ENCODE results near the gene LCA5L. TPM values are rescaled to one million over a fixed set of nuclear protein-coding genes. Genes with fewer than 3 reads are reported as not detected.
"Not testable (repeated sequence)": the region's sequence is repeated elsewhere in the genome, so short reads cannot be mapped to it uniquely, and the experiment has no call there.

Gene LCA5L
- total RNA-seq, 4 donors from 2014 or later = 0.66 to 5.9 (median 1.9) TPM; not detected in 1

GRCh38 chr21:39385299-39386145, 60.1 kb downstream of the LCA5L start:
- peak in 1 of 2 donors; percentile 38 for DNase-seq (ENCODE audit: low spot score in 2 of 2)
- H3K27ac ChIP-seq = peak overlapping the region; percentile 55 to 81 (median 72)
- no peaks in the 10 kb centered on the region for H3K27me3 ChIP-seq
- peak; percentile 18 to 37 for TF ChIP-seq EP300 (IDR thresholded peaks at IDR 0.05)
- TF ChIP-seq POLR2A (IDR thresholded peaks at IDR 0.05) = peak in 1 of 2 donors; percentile 23
- TF ChIP-seq, protein P1, sequence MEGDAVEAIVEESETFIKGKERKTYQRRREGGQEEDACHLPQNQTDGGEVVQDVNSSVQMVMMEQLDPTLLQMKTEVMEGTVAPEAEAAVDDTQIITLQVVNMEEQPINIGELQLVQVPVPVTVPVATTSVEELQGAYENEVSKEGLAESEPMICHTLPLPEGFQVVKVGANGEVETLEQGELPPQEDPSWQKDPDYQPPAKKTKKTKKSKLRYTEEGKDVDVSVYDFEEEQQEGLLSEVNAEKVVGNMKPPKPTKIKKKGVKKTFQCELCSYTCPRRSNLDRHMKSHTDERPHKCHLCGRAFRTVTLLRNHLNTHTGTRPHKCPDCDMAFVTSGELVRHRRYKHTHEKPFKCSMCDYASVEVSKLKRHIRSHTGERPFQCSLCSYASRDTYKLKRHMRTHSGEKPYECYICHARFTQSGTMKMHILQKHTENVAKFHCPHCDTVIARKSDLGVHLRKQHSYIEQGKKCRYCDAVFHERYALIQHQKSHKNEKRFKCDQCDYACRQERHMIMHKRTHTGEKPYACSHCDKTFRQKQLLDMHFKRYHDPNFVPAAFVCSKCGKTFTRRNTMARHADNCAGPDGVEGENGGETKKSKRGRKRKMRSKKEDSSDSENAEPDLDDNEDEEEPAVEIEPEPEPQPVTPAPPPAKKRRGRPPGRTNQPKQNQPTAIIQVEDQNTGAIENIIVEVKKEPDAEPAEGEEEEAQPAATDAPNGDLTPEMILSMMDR (IDR thresholded peaks at IDR 0.05) = no peak
- no peaks in the 10 kb centered on the region for H3K9me3 ChIP-seq
- peak overlapping the region in 3 of 4 donors; percentile 28 to 47 (median 39) for H3K4me3 ChIP-seq
- H3K4me1 ChIP-seq = peaks cover 0 to 48% (median 17%) of the 10 kb centered on the region in 4 donors
- 57 to 63% methylated on average over 27 to 40 of the region's 50 CpGs for WGBS, 2 donors
- peaks cover 0 to 12% (median 0%) of the 10 kb centered on the region in 3 donors for H3K36me3 ChIP-seq

DNA sequence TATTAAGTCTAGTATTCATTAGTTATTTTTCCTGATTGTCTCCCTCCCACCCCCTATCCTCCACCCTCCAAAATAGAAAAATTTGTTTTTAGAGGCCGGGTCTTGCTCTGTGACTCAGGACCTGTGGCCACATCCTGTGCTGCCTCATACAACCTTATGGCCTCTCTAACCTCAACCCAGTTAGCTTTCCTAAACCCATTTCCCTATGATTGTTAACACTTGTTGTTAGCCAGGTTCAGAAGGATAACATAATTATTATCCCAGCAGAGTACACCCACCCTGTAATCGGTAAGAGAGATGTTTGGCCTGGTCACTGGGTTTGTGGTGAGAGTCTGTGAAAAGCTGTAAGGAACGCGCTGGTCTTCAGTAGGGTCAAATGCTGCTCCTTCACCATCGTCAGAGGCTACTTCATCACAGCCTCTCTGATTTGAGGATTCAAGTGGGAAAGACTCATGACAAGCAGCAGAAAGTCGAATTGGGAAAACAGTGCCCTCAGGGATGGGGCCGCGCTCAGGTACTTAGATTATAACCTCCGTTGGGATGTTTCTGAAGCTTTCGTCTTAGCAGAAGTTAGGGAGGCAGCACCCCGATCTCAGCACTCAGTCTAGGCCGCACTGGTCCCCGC, 60.8 kb downstream of the LCA5L start:
- Histone ChIP-seq H3K4me1 (peaks cover 0 to 49% (median 17%) of the 10 kb centered on the region in 4 donors), H3K4me3 (no peak overlapping the region), H3K27me3 (no peaks in the 10 kb centered on the region), H3K36me3 (peaks cover 0 to 10% (median 0%) of the 10 kb centered on the region in 3 donors), H3K9me3 (no peaks in the 10 kb centered on the region), H3K27ac (peak overlapping the region in 3 of 4 donors; percentile 40 to 77 (median 69))
- WGBS, 2 donors = 70 to 85% methylated on average over 13 of the region's 13 CpGs
- TF ChIP-seq, protein P1 (IDR thresholded peaks at IDR 0.05) = no peak
- TF ChIP-seq EP300 (IDR thresholded peaks at IDR 0.05) (no peak), POLR2A (IDR thresholded peaks at IDR 0.05) (no peak)
- DNase-seq (ENCODE audit: low spot score in 2 of 2) = no peak

- not testable (repeated sequence) for H3K4me3 ChIP-seq; DNase-seq (ENCODE audit: low spot score in 2 of 2); H3K27me3 ChIP-seq; H3K9me3 ChIP-seq
- Histone ChIP-seq H3K36me3 (peaks cover 0 to 10% (median 0%) of the 10 kb centered on the region in 3 donors), H3K27ac (peak overlapping the region in 2 of 4 donors; percentile 16 to 99), H3K4me1 (peaks cover 0 to 30% (median 12%) of the 10 kb centered on the region in 4 donors)
- 93 to 96% methylated on average over 7 of the region's 7 CpGs for WGBS, 2 donors
Observed at GRCh38 chr21:39382096-39382495, 63.5 kb downstream of the LCA5L start.

DNA sequence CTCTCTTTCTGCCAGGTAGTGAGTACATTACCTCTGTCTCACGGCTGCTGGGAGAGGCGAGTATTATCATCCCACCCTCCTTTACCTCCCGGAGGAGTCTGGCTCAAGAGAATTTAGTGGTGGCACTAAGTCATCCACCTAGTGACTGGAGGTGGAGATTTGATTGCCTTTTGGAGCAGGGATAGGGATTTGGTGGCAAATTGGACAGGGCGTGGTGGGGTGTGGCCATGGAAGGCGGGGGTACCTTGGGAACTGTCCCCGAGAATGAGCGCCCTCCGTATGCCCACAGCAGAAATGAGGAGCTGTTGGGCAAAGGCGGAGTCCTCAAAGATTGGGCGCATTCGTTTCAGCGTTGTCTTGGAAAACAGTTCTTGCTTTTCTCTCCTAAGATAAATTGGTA, 64.6 kb downstream of the LCA5L start:
- Histone ChIP-seq H3K36me3 (peaks cover 0 to 10% (median 0%) of the 10 kb centered on the region in 3 donors), H3K9me3 (no peaks in the 10 kb centered on the region), H3K4me3 (peak overlapping the region; percentile 65 to 91 (median 70)), H3K27me3 (no peaks in the 10 kb centered on the region), H3K27ac (peak overlapping the region; percentile 86 to 99 (median 92)), H3K4me1 (peaks cover 0 to 19% (median 11%) of the 10 kb centered on the region in 4 donors)
- DNase-seq (ENCODE audit: low spot score in 2 of 2) = no peak
- 12 to 18% methylated on average over 12 of the region's 12 CpGs for WGBS, 2 donors
- TF ChIP-seq, protein P1 (IDR thresholded peaks at IDR 0.05) = no peak
- TF ChIP-seq EP300 (IDR thresholded peaks at IDR 0.05) (no peak), POLR2A (IDR thresholded peaks at IDR 0.05) (no peak)

- DNase-seq (ENCODE audit: low spot score in 2 of 2) = peak; percentile 86 to 90
- Histone ChIP-seq H3K27ac (peak overlapping the region; percentile 86 to 99 (median 92)), H3K36me3 (peaks cover 0 to 10% (median 0%) of the 10 kb centered on the region in 3 donors), H3K27me3 (no peaks in the 10 kb centered on the region), H3K4me1 (peaks cover 0 to 18% (median 11%) of the 10 kb centered on the region in 4 donors), H3K4me3 (peak overlapping the region; percentile 65 to 91 (median 70)), H3K9me3 (no peaks in the 10 kb centered on the region)
- 1% methylated on average over 45 to 65 of the region's 65 CpGs for WGBS, 2 donors
- TF ChIP-seq EP300 (IDR thresholded peaks at IDR 0.05) = peak; percentile 68 to 94
- TF ChIP-seq, protein P1 (IDR thresholded peaks at IDR 0.05) = peak in 2 of 5 experiments; percentile 21 to 37
- peak; percentile 65 to 86 for TF ChIP-seq POLR2A (IDR thresholded peaks at IDR 0.05)
Observed at GRCh38 chr21:39379986-39380891, 65.3 kb downstream of the LCA5L start.

All from tibial nerve (tissue), 4 donors.